Karpas-422 (cell line): Measurements from ENCODE around the gene ATP6V0D1. TPM values are rescaled to one million over a fixed set of nuclear protein-coding genes. Genes with fewer than 3 reads are reported as not detected.

ENCODE experiments used
- small RNA-seq: library from RNA; depleted of rRNA; stranded (forward); fragments of <200 nt; gene quantifications from one replicate; pipeline ENCODE3, GENCODE V24; 2014
- total RNA-seq: library from RNA; depleted of rRNA; stranded (reverse); fragments of >200 nt; shearing (Covaris generic); gene quantifications from 2 replicates; pipeline ENCODE4 v1.2.3, GENCODE V29; 2014; ENCODE audit warnings: low replicate concordance; rRNA removed

Gene ATP6V0D1
- total RNA-seq, 1 experiment from 2014 or later: 83.4 TPM

Small RNA genes lying within 50 kb of the gene (small RNA-seq; reads per million reads assigned to genes)
- not detected for gene RNU1-123P

Other genes starting within 250 kb of the ATP6V0D1 start
- 29.1 and 33.1 TPM in 2 replicates for gene FHOD1, start 233.7 kb downstream of the ATP6V0D1 start, total RNA-seq
- gene SLC9A5, start 232.2 kb downstream of the ATP6V0D1 start, total RNA-seq: 4.9 and 6.1 TPM in 2 replicates
- gene PLEKHG4, start 201.6 kb downstream of the ATP6V0D1 start, total RNA-seq: 0.36 and 0.86 TPM in 2 replicates
- gene KCTD19, start 154.4 kb downstream of the ATP6V0D1 start, total RNA-seq: not detected in 2 replicates
- gene LRRC36, start 154.3 kb downstream of the ATP6V0D1 start, total RNA-seq: not detected in 2 replicates
- not detected in 2 replicates for gene TPPP3, start 87.7 kb downstream of the ATP6V0D1 start, total RNA-seq
- 0.11 TPM in 1 of 2 replicates, not detected in the other for gene ZDHHC1, start 64.7 kb downstream of the ATP6V0D1 start, total RNA-seq
- not detected in 2 replicates for gene HSD11B2, start 50.0 kb downstream of the ATP6V0D1 start, total RNA-seq
- gene AGRP, start 2.4 kb upstream of the ATP6V0D1 start, total RNA-seq: not detected in 2 replicates
- 1.3 and 2.9 TPM in 2 replicates for gene RIPOR1, start 47.7 kb upstream of the ATP6V0D1 start, total RNA-seq
- gene CTCF, start 81.4 kb upstream of the ATP6V0D1 start, total RNA-seq: 29.5 and 36.0 TPM in 2 replicates
- 18.6 and 60.6 TPM in 2 replicates for gene CARMIL2, start 164.0 kb upstream of the ATP6V0D1 start, total RNA-seq
- gene ACD, start 179.1 kb upstream of the ATP6V0D1 start, total RNA-seq: 19.1 and 50.4 TPM in 2 replicates
- gene PARD6A, start 179.8 kb upstream of the ATP6V0D1 start, total RNA-seq: 13.6 and 16.3 TPM in 2 replicates
- gene ENKD1, start 185.6 kb upstream of the ATP6V0D1 start, total RNA-seq: 8.4 and 26.8 TPM in 2 replicates
- gene C16orf86, start 185.7 kb upstream of the ATP6V0D1 start, total RNA-seq: 13.8 and 18.4 TPM in 2 replicates
- gene GFOD2, start 238.2 kb upstream of the ATP6V0D1 start, total RNA-seq: 12.9 and 34.8 TPM in 2 replicates